OCI-LY7 (cell line): ENCODE data around the gene RUVBL1. TPM values are rescaled to one million over a fixed set of nuclear protein-coding genes. Genes with fewer than 3 reads are reported as not detected.

ENCODE experiments used
- BruUV-seq: library from RNA; stranded (reverse); fragments of 400-500 nt; replicated peaks from 2 replicates; lab custom pipeline; 2021; lab: Mats Ljungman, UMichigan
- CTCF ChIA-PET: fragments of 300-600 bp; sonication (Branson Sonifier 250); formaldehyde crosslinking; loops from one replicate; lab custom pipeline; 2022; ENCODE audit warnings: antibody characterized with exemption; ENCODE audit not compliant: unreplicated experiment; lab: Charles Lee
- POLR2A ChIA-PET: fragments of 300-600 bp; sonication (Branson Sonifier 250); formaldehyde crosslinking; loops from one replicate; lab custom pipeline; 2022; ENCODE audit warnings: antibody characterized with exemption; lab: Charles Lee
- DNase-seq: peaks from one replicate; pipeline ENCODE4 v3.0.0-alpha.2; 2015; ENCODE audit warnings: low spot score
- H2AFZ ChIP-seq: fragments of 200-600 bp; sonication (generic), shearing (Covaris generic); 2 replicates; pipeline ENCODE4 v1.6.1; 2014; ENCODE audit warnings: mild to moderate bottlenecking, antibody characterized with exemption, low read length, moderate library complexity
- H3K27ac ChIP-seq: fragments of 200-600 bp; sonication (generic); 2 replicates; pipeline ENCODE4 v1.5.1; 2014; ENCODE audit warnings: mixed run types, low read depth, mild to moderate bottlenecking, moderate library complexity, low read length, inconsistent platforms; ENCODE audit not compliant: poor library complexity, severe bottlenecking
- H3K36me3 ChIP-seq: fragments of 200-600 bp; sonication (generic); 2 replicates; pipeline ENCODE4 v1.6.1; 2014; ENCODE audit warnings: mild to moderate bottlenecking, antibody characterized with exemption, low read length, moderate library complexity, mixed read lengths; ENCODE audit not compliant: insufficient read depth
- H3K4me1 ChIP-seq: fragments of 200-600 bp; sonication (generic); 2 replicates; pipeline ENCODE4 v1.5.1; 2014; ENCODE audit warnings: mild to moderate bottlenecking, low read length; ENCODE audit not compliant: insufficient read depth, poor library complexity, severe bottlenecking
- H3K4me2 ChIP-seq: fragments of 200-600 bp; sonication (generic); 2 replicates; pipeline ENCODE4 v1.6.1; 2014; ENCODE audit warnings: mild to moderate bottlenecking, low read length
- H3K4me3 ChIP-seq: fragments of 200-600 bp; sonication (generic); 2 replicates; pipeline ENCODE4 v1.5.1; 2014; ENCODE audit warnings: mild to moderate bottlenecking, low read depth, low read length; ENCODE audit not compliant: poor library complexity, severe bottlenecking
- H3K79me2 ChIP-seq: fragments of 200-600 bp; sonication (generic); 2 replicates; pipeline ENCODE4 v1.6.1; 2016; ENCODE audit warnings: low read depth, mild to moderate bottlenecking, low read length, moderate library complexity, mixed read lengths; ENCODE audit not compliant: insufficient read depth
- H3K9me2 ChIP-seq: fragments of 200-600 bp; sonication (generic); 2 replicates; pipeline ENCODE4 v1.6.1; 2016; ENCODE audit warnings: mild to moderate bottlenecking, low read length, mixed read lengths; ENCODE audit not compliant: insufficient read depth
- H3K9me3 ChIP-seq: fragments of 200-600 bp; sonication (generic); 2 replicates; pipeline ENCODE4 v1.6.1; 2014; ENCODE audit warnings: mild to moderate bottlenecking, mixed run types, low read length, mixed read lengths
- H4K20me1 ChIP-seq: fragments of 200-600 bp; sonication (generic); 2 replicates; pipeline ENCODE4 v1.6.1; 2014; ENCODE audit warnings: mild to moderate bottlenecking, antibody characterized with exemption, low read length, moderate library complexity, mixed read lengths; ENCODE audit not compliant: insufficient read depth
- EZH2phosphoT487 ChIP-seq: fragments of 200-600 bp; sonication (generic); IDR thresholded peaks from 2 replicates; pipeline ENCODE4 v1.6.1; 2018; ENCODE audit warnings: low read depth, borderline replicate concordance, mild to moderate bottlenecking, mixed run types, antibody characterized with exemption, low read length, moderate library complexity, mixed read lengths
- intact Hi-C: fragments of 100-400 bp; cut with micrococcal nuclease; formaldehyde crosslinking; loops from one replicate; pipeline ENCODE4 v1.10.0; 2022; ENCODE audit not compliant: unreplicated experiment
- total RNA-seq, 2 experiments: library from RNA; depleted of rRNA in 1 of 2; stranded (reverse); fragments of >200 nt in 1 of 2; shearing (Covaris generic) in 1 of 2; gene quantifications; 2 replicates each; pipeline ENCODE4 v1.2.3, GENCODE V29; 2014 to 2022
- TF ChIP-seq, protein P1 (sequence below): fragments of 200-600 bp; sonication (generic); conservative IDR thresholded peaks from 2 replicates; pipeline ENCODE4 v1.5.1; 2014; ENCODE audit warnings: mild to moderate bottlenecking, antibody characterized with exemption, low read length, moderate library complexity, mixed read lengths

Gene RUVBL1
- total RNA-seq, 2 experiments from 2014 or later = 91.4 to 103 TPM

DNA sequence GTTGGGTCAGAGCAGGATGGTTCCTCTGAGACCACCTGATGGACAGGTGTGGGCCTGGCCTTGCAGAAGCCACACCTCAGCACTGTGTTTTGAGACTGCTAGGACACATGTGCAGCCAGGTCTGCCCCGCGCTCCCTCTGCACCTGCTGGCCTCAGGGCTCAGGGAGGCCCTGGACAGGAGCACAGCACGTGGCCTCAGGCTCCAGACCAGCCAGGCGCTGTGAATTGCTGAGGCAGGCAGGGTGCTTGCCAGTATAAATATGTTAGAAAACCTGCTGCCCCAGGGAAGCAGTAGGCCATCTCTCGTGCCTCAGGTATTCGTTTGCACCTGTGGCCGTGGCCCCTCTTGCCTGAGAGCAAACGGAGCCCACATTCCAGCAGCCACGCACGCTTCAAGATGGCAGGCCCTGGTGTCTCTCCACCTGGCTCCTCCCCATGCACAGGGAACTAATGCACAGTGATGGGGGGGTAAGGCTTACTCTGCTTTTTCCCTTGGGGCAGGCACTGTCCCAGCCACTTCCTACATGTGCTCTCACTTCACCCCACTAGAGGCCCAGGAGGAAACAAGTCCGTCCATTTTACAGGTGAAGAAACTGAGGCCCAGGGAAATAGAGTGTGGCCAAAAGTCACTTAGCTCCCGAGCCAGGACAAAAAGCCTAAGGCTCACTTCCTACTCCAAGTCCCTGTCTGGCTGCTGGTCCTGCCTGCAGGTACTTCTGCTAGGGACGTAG, 51.0 kb downstream of the RUVBL1 start:
- CTCF ChIA-PET = no interaction called here
- H3K4me2 ChIP-seq = no peak overlapping the region
- no peak for DNase-seq
- no peak overlapping the region for H2AFZ ChIP-seq
- intact Hi-C loops = loop anchor here (1.0 kb wide), 1 partner anchor 67 kb away; no protein-coding TSS in a partner anchor
- H3K9me2 ChIP-seq = no peaks in the 10 kb centered on the region
- H3K79me2 ChIP-seq = no peaks in the 10 kb centered on the region
- no peak overlapping the region for H3K27ac ChIP-seq
- no TSS peak for BruUV-seq
- peaks cover 92% of the 10 kb centered on the region for H3K36me3 ChIP-seq
- POLR2A ChIA-PET = interaction anchor here (0.9 kb wide), 1 partner anchor 44 kb away, joined by 5 read pairs; no protein-coding TSS in a partner anchor
- H3K4me1 ChIP-seq = no peaks in the 10 kb centered on the region
- no peaks in the 10 kb centered on the region for H3K9me3 ChIP-seq
- TF ChIP-seq EZH2phosphoT487 = no peak
- TF ChIP-seq, protein P1, sequence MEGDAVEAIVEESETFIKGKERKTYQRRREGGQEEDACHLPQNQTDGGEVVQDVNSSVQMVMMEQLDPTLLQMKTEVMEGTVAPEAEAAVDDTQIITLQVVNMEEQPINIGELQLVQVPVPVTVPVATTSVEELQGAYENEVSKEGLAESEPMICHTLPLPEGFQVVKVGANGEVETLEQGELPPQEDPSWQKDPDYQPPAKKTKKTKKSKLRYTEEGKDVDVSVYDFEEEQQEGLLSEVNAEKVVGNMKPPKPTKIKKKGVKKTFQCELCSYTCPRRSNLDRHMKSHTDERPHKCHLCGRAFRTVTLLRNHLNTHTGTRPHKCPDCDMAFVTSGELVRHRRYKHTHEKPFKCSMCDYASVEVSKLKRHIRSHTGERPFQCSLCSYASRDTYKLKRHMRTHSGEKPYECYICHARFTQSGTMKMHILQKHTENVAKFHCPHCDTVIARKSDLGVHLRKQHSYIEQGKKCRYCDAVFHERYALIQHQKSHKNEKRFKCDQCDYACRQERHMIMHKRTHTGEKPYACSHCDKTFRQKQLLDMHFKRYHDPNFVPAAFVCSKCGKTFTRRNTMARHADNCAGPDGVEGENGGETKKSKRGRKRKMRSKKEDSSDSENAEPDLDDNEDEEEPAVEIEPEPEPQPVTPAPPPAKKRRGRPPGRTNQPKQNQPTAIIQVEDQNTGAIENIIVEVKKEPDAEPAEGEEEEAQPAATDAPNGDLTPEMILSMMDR = no peak
- no peak overlapping the region for H3K4me3 ChIP-seq
- no peaks in the 10 kb centered on the region for H4K20me1 ChIP-seq

DNA sequence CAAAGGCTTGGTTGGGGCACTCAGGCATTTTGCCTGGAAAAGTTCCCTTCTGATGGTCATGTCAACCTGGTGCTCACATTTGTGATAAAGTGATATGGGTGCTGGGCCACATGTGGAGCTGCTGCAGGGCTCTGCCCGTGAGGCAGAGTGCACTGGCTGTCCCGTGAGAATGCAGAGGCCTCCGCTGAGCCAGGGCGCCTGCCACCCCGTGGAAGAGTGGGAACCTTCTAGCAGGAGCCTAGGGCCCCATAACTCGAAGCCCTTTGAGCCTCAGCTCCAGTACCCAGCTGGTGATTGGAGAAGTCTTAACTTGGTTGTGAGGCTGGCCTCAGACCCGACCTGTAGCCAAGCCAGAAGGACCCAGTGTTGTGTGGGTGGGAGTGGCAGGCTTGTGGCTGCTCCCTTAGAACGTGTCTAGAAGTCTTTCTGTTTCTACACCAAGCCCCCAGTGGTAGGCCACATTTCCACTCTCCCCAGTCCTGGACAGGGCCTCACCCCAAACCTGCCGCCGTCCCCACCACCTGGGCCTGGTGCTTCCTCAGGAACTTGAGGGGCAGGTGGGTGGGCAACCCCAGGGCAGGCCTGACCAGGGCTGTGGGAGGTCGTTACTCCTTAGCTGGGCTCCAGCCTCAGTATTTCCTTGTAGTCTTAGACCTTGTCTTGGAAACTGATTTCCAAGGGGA, 51.7 kb downstream of the RUVBL1 start:
- Histone ChIP-seq H3K27ac (no peak overlapping the region), H3K4me3 (no peak overlapping the region), H3K4me2 (no peak overlapping the region), H3K9me3 (no peaks in the 10 kb centered on the region), H3K4me1 (no peaks in the 10 kb centered on the region), H3K36me3 (peaks cover 94% of the 10 kb centered on the region), H4K20me1 (no peaks in the 10 kb centered on the region), H3K9me2 (no peaks in the 10 kb centered on the region), H3K79me2 (no peaks in the 10 kb centered on the region), H2AFZ (no peak overlapping the region)
- CTCF ChIA-PET = no interaction called here
- intact Hi-C loops = no loop called here
- BruUV-seq = no TSS peak
- POLR2A ChIA-PET = no interaction called here
- no peak for TF ChIP-seq EZH2phosphoT487
- TF ChIP-seq, protein P1 = no peak
- no peak for DNase-seq
